Measurements from ENCODE around the gene TCF25.
"Not testable (repeated sequence)": the region's sequence is repeated elsewhere in the genome, so short reads cannot be mapped to it uniquely, and the experiment has no call there.

TCF25 gene

GRCh38 chr16:89870440-89870839 is 3.0 kb upstream of the TCF25 start:
- no peak for TF ChIP-seq CTCF (IDR thresholded peaks at IDR 0.05; ENCODE audit: low read length, missing control alignments)
- no peak overlapping the region for H3K4me3 ChIP-seq (replicated peaks; ENCODE audit: low read depth, low read length)
- DNase-seq (ENCODE audit: low read depth), result no peak

GRCh38 chr16:89871895-89872294 is 1.5 kb upstream of the TCF25 start:
- no peak overlapping the region for H3K4me3 ChIP-seq (replicated peaks; ENCODE audit: low read depth, low read length)
- no peak for TF ChIP-seq CTCF (IDR thresholded peaks at IDR 0.05; ENCODE audit: low read length, missing control alignments)
- no peak for DNase-seq (ENCODE audit: low read depth)

- no peak for TF ChIP-seq CTCF (IDR thresholded peaks at IDR 0.05; ENCODE audit: low read length, missing control alignments)
- DNase-seq (ENCODE audit: low read depth), result peak; percentile 98
- H3K4me3 ChIP-seq (replicated peaks; ENCODE audit: low read depth, low read length), result peak overlapping the region; percentile 91
These were observed 739 bp downstream of the TCF25 start for GRCh38 chr16:89873972-89874689.

GRCh38 chr16:89879123-89879522 is 5.7 kb downstream of the TCF25 start:
- not testable (repeated sequence) for H3K4me3 ChIP-seq (replicated peaks; ENCODE audit: low read depth, low read length); DNase-seq (ENCODE audit: low read depth)

GRCh38 chr16:89880477-89881367 is 7.3 kb downstream of the TCF25 start:
- no peak for DNase-seq (ENCODE audit: low read depth)
- H3K4me3 ChIP-seq (replicated peaks; ENCODE audit: low read depth, low read length), result no peak overlapping the region
- TF ChIP-seq CTCF (IDR thresholded peaks at IDR 0.05; ENCODE audit: low read length, missing control alignments), result no peak

GRCh38 chr16:89881368-89881730 is 8.0 kb downstream of the TCF25 start:
- no peak for TF ChIP-seq CTCF (IDR thresholded peaks at IDR 0.05; ENCODE audit: low read length, missing control alignments)
- no peak overlapping the region for H3K4me3 ChIP-seq (replicated peaks; ENCODE audit: low read depth, low read length)
- no peak for DNase-seq (ENCODE audit: low read depth)

- no peak overlapping the region for H3K4me3 ChIP-seq (replicated peaks; ENCODE audit: low read depth, low read length)
- no peak for DNase-seq (ENCODE audit: low read depth)
- TF ChIP-seq CTCF (IDR thresholded peaks at IDR 0.05; ENCODE audit: low read length, missing control alignments), result no peak
These were observed 10.1 kb downstream of the TCF25 start for GRCh38 chr16:89883346-89884040.

Measured in fibroblast of pulmonary artery (primary cell).